Colon (tissue), 2 donors: ENCODE measurements around the gene CHST15.

Source experiments
- FAIRE-seq: peaks from 2 replicates; lab custom pipeline; 2012; peaks lifted over from hg19 to GRCh38; lab: Jason Lieb, UNC
- donor health status: control.
- donor health status: control.

The CHST15 gene

GRCh38 chr10:124092860-124093773 lies at the start of gene CHST15:
CHST15 (minus strand) TSS chr10:124093598; CDS start chr10:124046212, 47,386 bp downstream.
- FAIRE-seq, result no peak

DNA sequence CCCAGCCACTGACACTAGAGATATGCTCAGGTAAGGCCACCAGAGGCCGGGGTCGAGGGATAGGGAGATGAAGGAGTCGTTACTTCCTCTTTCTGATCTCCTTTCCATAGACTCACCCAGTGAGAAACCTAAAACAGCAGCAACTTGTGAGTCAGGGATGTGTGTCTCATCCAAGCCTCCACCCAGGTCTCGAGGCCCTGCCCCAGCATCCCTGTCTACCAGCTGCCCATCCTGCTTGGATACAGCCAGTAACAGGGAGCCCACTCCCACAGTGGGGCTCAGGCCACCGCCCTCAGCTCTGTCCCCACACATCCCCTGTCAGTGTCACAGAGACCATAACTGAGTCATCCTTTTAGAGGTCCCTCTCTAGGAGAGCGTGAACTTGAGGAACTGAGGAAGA lies 49.6 kb upstream of the CHST15 start:
- FAIRE-seq, result no peak

- no peak for FAIRE-seq
These were observed 48.8 kb upstream of the CHST15 start for GRCh38 chr10:124142006-124142739.

DNA sequence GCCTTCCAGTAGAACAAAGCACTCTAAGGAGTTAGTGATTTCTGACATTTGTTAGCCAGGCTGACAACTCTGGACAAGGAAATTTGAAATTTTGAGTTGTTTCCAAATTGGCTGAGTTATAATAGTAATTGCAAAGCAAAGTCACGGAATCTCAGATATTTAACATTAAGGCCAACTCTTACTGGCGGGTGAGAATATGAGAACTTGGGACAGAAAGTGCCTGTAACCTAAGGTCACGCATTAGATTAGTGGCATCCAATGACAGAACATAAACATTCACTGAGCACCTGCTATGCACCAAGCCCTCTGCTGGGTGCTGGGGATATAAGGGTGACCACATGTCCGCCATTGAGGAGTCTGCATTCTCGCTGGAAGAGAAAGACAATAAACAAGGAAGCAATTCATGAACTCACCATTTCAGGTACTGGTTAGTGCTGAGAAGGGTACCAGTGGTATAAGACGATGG lies 45.5 kb upstream of the CHST15 start:
- FAIRE-seq, result no peak

- FAIRE-seq, result no peak
These were observed 44.9 kb upstream of the CHST15 start for GRCh38 chr10:124138195-124138882.

- FAIRE-seq, result no peak
These were observed 41.0 kb upstream of the CHST15 start for GRCh38 chr10:124134251-124134893.

DNA sequence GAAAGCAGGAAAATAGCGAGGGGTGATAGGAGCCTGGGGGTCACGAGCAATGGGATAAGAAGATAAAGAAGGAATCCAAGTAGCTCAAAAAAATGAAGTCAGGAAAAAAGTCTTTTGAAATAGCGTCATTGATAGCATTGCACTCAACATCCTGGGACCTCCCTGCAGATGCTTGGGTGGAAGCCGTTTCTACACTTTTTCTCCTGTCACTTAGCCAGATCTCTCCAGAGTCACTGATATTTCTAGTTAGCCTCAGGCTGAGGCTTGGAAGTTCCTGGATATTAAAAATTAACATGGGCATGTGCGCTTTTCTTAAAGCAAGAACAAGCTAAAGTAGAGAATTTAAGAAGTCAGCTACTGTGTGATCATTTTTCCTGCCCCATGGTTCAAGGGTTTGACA lies 39.5 kb upstream of the CHST15 start:
- no peak for FAIRE-seq

- FAIRE-seq, result no peak
These were observed 38.9 kb upstream of the CHST15 start for GRCh38 chr10:124132306-124132705.

DNA sequence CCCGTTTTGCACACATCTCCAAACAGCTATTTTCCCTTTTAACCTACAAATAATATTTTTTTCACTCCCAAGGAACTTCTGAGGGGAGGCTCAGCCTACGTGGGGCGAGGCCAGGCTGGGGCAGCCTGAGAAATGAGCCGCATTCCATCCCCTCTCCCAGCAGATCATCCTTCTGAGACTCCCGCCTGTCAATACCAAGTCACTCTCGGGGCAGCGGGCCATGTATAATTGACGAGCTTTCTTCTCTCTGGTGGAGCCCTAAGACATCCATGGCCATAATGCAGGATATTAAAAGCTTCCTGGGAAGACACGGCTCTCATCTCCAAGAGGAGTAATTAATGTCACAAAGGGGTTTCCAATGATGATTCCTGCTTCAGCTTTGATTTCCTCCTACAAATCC lies 37.8 kb upstream of the CHST15 start:
- FAIRE-seq, result no peak

DNA sequence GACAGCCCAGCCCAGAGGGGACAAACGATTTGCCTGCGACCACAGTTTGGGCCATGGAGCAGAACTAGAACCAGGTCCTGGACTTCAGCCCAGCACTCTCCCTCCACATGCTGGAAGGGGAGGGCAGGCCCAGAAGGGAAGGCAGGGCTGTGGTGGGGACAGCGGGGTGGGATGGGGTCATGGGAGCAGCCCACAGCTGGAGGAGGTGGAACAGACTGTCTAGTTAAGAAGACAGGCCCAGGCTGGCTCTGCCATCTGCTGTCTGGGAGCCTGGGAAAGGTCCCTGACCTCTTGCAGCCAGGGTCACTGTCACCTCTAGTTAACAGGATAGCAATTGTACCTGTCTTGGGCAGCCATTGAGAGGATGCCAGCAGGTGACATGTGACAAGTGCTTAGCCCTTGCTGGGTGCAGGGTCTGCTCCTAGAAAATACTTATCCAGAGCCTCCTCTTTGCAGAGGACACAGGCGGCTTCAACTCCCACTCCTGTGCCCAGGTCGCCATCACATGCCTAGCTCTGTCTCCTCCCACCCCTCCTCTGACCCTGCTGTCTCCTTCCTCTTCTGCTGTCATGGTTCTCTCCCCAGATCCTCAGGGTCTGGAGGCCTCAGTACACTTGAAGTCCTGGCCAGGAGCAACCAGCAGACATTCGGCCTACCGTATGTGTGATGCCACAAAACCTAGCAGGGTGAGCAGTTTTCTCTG lies 37.0 kb upstream of the CHST15 start:
- FAIRE-seq, result no peak

DNA sequence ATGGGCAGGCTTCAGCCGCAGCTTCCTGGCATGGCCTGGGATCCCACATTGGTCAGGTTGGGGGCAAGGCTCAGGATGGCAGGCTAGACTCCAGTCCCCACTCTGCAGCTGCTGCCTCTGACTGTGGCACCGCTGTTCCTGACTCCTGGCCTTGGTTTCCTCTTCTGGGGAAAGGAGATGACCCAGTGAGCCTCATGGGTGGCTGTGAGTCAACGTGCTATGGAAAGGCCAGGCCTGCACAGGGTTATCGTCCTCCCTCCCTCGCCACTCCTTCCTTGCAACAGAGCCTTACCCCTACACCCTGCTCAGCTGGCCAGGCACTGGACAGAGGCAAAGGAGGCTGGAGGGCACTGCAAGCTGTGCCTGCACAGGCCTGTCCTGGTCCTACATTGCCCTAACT lies 36.1 kb upstream of the CHST15 start:
- FAIRE-seq, result no peak

- FAIRE-seq, result no peak
These were observed 35.4 kb upstream of the CHST15 start for GRCh38 chr10:124128811-124129145.

DNA sequence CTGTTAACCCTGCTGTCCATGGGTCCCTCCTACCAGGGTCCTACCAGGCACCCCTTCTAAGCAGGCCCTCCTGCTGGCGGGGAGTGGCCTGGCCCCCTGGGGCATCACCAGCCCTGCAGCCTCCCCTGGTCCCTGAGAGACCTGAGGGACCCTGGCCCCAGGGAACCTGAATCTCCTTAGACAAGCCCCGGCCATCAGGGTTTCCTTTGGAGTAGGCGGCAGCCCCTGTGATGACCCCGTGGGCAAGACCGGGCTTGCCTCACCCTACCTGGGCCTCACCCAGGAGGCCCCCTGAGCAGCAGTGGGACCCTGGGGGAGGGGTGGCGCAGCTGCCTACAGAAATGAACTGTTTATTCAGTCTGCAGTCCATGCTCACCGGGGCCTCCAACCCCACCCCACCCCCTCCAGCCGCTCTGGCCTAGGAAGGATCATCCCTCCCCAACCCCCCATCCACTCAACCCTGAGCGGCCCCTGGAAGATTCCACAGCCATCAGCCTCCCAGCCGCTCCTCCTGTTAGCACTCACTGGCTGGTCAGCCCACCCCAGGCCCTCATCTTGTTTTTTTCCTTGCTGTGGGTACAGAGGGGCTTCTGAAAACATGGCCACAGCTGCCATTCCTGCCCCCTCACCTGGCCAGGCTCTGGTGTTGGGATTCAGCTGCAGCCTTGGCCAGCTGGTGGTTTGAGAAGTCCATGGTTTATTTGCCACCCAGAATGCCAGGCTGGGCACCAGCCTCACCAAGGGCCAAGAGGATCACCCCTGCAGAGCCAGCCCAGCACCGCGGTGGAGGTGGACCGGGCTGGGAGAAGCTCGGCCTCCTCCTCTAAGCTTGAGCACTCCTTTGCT lies 34.8 kb upstream of the CHST15 start:
- FAIRE-seq, result no peak

- no peak for FAIRE-seq
These were observed 34.2 kb upstream of the CHST15 start for GRCh38 chr10:124127563-124127962.

DNA sequence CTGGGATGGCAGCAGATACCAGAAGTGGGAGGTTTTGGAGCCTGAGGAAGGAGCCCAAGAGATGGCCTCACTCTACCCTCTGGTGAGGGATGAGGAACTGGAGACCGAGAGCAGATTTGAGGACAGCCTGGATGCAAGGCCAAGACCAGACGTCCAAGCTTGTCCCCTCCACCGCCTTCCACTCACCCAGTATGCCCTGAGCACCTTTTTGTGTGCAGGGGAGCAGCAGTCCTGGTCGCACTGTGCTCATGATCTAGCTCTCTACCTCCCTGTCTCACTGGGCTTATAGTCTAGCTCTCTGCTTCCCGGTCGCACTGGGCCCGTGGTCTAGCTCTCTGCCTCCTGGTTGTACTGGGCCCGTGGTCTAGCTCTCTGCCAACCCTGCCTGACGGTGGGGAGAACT lies 33.6 kb upstream of the CHST15 start:
- FAIRE-seq, result no peak

DNA sequence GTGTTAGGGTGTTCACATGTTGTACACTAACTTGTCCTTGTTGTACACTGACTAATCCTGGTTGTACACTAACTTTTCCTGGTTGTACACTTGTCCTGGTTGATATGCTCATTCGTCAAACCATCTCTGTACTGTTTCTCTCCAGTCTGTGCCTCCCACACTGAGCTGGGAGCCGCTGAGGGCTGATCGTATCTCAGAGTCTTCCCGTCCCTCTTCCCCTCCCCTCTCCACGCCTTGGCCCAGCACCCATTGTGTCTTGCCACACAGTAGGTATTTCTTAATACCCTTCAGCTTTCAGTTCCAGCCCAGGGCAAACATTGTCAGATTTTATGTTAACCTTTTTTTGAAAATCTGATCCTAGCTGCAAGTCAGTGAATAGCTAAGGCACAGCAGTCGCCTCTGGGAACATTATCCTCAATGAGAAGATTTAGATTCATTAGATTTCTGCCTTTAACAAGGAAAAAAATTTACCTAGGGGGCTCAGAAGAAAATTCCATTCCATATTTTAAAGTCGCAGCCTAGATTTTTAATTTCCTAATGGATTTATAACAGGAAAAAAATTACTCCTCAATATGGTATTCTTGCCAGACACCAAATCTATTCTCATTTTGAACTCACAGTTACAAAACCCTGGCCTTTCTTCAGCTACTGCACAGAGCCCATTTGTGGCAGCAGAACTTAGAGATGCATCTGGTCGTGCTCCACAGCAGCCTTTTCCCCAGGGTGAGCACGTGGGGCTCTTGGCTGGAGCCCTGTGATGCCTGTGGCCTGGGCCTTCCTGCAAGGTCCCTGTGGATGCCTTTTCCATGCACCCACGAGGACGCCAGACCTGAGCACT lies 33.0 kb upstream of the CHST15 start:
- no peak for FAIRE-seq

DNA sequence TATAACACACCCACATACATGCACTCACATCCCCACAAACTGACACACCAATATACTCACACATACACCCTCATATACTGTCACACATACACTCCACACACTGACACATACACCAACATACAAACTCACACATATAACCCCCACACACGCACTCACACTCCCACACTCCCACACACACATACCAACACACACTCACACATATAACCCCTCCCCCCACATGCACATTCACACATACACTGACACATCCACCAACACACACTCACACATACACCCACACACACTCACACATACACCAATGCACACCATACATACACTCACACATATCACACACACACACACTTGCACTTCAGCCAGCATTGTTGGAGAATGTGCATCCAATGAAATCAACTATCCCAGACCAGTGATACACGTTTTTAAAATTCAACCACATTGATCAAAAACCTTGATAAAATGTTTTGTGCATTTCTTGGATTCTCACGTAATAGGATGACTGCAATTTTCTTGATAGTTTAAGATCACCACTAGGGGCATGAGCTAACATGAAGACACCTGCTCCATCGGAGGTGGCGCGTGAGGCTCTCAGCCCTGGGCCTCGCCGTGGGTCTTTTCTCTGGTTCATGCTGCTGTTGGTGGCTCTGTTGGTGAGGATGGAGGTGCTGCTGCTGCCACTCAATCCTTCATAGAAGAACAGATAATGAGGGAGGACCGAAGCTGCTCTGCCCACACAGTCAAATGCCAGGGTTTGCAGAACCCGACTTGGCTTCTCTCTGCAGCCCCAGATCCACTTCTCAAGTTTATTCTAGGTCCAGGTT lies 32.1 kb upstream of the CHST15 start:
- no peak for FAIRE-seq

DNA sequence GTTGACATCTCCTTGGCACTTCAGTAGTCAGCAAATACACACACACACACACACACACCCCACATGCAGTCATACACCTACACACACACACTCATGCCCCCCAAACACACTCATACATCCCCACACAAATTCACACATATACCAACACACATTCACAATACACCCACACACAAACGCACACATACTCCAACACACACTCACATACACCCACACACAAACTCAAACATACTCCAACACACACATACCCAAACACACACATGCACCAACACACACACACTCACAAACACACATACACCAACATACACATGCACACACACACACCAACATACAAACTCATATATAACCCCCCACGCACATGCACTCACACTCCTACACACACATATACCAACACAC lies 31.4 kb upstream of the CHST15 start:
- no peak for FAIRE-seq
